Adrenal gland (tissue), 12 donors: ENCODE results near the gene KCNMA1. TPM values are rescaled to one million over a fixed set of nuclear protein-coding genes. Genes with fewer than 3 reads are reported as not detected.

Experiments
- DNase-seq, 7 donors: peaks; one replicate each; pipeline ENCODE4 v3.0.0-alpha.2; 2019 to 2020
- H3K27ac ChIP-seq, 5 donors: fragments of 200-600 bp; sonication (generic) in 4 of 5; 1 replicate in 3 of 5; 2 replicates in 2 of 5; pipeline versions ENCODE4 v1.5.1 to v1.8.0; 2016 to 2020; ENCODE audit warnings: mild to moderate bottlenecking in 1 of 5
- H3K27me3 ChIP-seq: fragments of 200-600 bp; 2 replicates; pipeline ENCODE4 v1.8.0; 2021
- H3K36me3 ChIP-seq, 2 donors: fragments of 200-600 bp; replicated peaks in 1 of 2; 1 replicate in 1 of 2; 2 replicates in 1 of 2; pipeline versions ENCODE4 v1.5.1 to v1.8.0; 2018 to 2022
- H3K4me1 ChIP-seq, 2 donors: fragments of 200-600 bp; replicated peaks in 1 of 2; 1 replicate in 1 of 2; 2 replicates in 1 of 2; pipeline versions ENCODE4 v1.5.1 to v1.8.0; 2018 to 2021
- H3K4me3 ChIP-seq, 4 donors: fragments of 200-600 bp; sonication (generic) in 3 of 4; one replicate each; pipeline ENCODE4 v1.5.1; 2016 to 2018
- H3K9me3 ChIP-seq, 3 donors: fragments of 200-600 bp; sonication (generic) in 1 of 3; replicated peaks in 1 of 3; 1 replicate in 2 of 3; 2 replicates in 1 of 3; pipeline versions ENCODE4 v1.5.1 to v1.8.0; 2016 to 2021
- CTCF ChIP-seq, 6 experiments: fragments of 450-650 bp in 4 of 6; fragments of 200-600 bp in 2 of 6; sonication (generic) in 1 of 6; IDR thresholded peaks; 1 replicate in 5 of 6; 2 replicates in 1 of 6; pipeline versions ENCODE4 v1.5.1 to v1.8.0; 2016 to 2021; ENCODE audit warnings: antibody characterized with exemption in 6 of 6, mild to moderate bottlenecking in 2 of 6, moderate library complexity in 1 of 6
- POLR2A ChIP-seq, 2 donors: fragments of 450-650 bp; IDR thresholded peaks; one replicate each; pipeline ENCODE4 v1.6.1; 2017; ENCODE audit warnings: antibody characterized with exemption in 2 of 2, mild to moderate bottlenecking in 2 of 2, moderate library complexity in 1 of 2
- WGBS, 4 donors: extraction: QIAGEN DNeasy Blood & Tissue Kit in 2 of 4; methylation state at CpG; one replicate each; pipeline versions ENCODE4 v1.1.5 to v1.1.7; 2013 to 2017; 5-methylcytosine and 5-hydroxymethylcytosine counted together
- intact Hi-C, 2 donors: fragments of 100-400 bp; cut with DNase I; formaldehyde crosslinking; loops; one replicate each; pipeline versions ENCODE4 v1.14.1 to v1.15.0; 2022 to 2023
- polyA plus RNA-seq, 3 donors: library from polyadenylated mRNA; stranded (reverse); fragments of 200-250 nt in 2 of 3; fragments of 350-450 nt in 1 of 3; fragmentation: Illumina TruSeq in 1 of 3; extraction: RNeasy Lipid Tissue Mini Kit (QIAGEN cat#74804) in 1 of 3; gene quantifications; one replicate each; pipeline ENCODE4 v1.2.3, GENCODE V29; 2013 to 2014
- total RNA-seq, 9 donors: library from RNA; depleted of rRNA in 4 of 9; stranded (reverse); fragments of >200 nt in 4 of 9; fragments of 120-200 nt in 1 of 9; fragmentation: NEBNext Ultra II Directional in 1 of 9; extraction: Animal tissue kit (Norgen Biotek cat#: 25700) in 1 of 9; gene quantifications; one replicate each; pipeline versions ENCODE4 v1.1.0 to v1.2.4, GENCODE V29; 2013 to 2023
- donor health status: healthy with polysubstance abuse.
- donor health status: Bipolar disorder and iron deficiency.
- donor health status: DM: yes; HTN: yes; CAD: no.
- donor health status: DM: no; HTN: no; CAD: no.
- donor health status: DM: no; HTN: no; CAD: no.
- donor health status: DM: yes; HTN: yes; CAD: no.

Gene KCNMA1
- total and polyA plus RNA-seq, 12 donors: 6.4 to 37.7 (median 13.4) TPM

GRCh38 chr10:76887223-76888010, 750.2 kb downstream of the KCNMA1 start:
- Histone ChIP-seq H3K4me3 (no peak overlapping the region), H3K27ac (no peak overlapping the region), H3K4me1 (no peaks in the 10 kb centered on the region), H3K27me3 (peaks cover 5% of the 10 kb centered on the region), H3K36me3 (no peaks in the 10 kb centered on the region), H3K9me3 (no peaks in the 10 kb centered on the region)
- intact Hi-C loops: no loop called here
- 93 to 97% (median 94%) methylated on average over 19 of the region's 19 CpGs for WGBS, 4 donors
- no peak for DNase-seq
- TF ChIP-seq CTCF (IDR thresholded peaks at IDR 0.05): no peak
- no peak for TF ChIP-seq POLR2A (IDR thresholded peaks at IDR 0.05)

- Histone ChIP-seq H3K9me3 (no peaks in the 10 kb centered on the region), H3K27me3 (no peaks in the 10 kb centered on the region), H3K36me3 (no peaks in the 10 kb centered on the region), H3K4me3 (no peak overlapping the region), H3K27ac (no peak overlapping the region), H3K4me1 (no peaks in the 10 kb centered on the region)
- TF ChIP-seq POLR2A (IDR thresholded peaks at IDR 0.05) (no peak), CTCF (IDR thresholded peaks at IDR 0.05) (no peak)
- WGBS, 4 donors: 65 to 83% (median 77%) methylated on average over 4 of the region's 4 CpGs
- intact Hi-C loops: no loop called here
- no peak for DNase-seq
These were observed 751.8 kb downstream of the KCNMA1 start for GRCh38 chr10:76885816-76886215.

- Histone ChIP-seq H3K27me3 (no peaks in the 10 kb centered on the region), H3K27ac (no peak overlapping the region), H3K4me1 (no peaks in the 10 kb centered on the region), H3K4me3 (no peak overlapping the region), H3K36me3 (no peaks in the 10 kb centered on the region), H3K9me3 (no peaks in the 10 kb centered on the region)
- WGBS, 4 donors: 88 to 92% (median 89%) methylated on average over 4 of the region's 4 CpGs
- DNase-seq: no peak
- intact Hi-C loops: no loop called here
- no peak for TF ChIP-seq POLR2A (IDR thresholded peaks at IDR 0.05)
- no peak for TF ChIP-seq CTCF (IDR thresholded peaks at IDR 0.05)
These were observed 752.8 kb downstream of the KCNMA1 start for GRCh38 chr10:76884673-76885275.

GRCh38 chr10:76883596-76883995, 754.0 kb downstream of the KCNMA1 start:
- H3K9me3 ChIP-seq: no peaks in the 10 kb centered on the region
- no peak for DNase-seq
- no peaks in the 10 kb centered on the region for H3K4me1 ChIP-seq
- intact Hi-C loops: no loop called here
- H3K27me3 ChIP-seq: no peaks in the 10 kb centered on the region
- TF ChIP-seq CTCF (IDR thresholded peaks at IDR 0.05): no peak
- TF ChIP-seq POLR2A (IDR thresholded peaks at IDR 0.05): no peak
- no peak overlapping the region for H3K27ac ChIP-seq
- no peaks in the 10 kb centered on the region for H3K36me3 ChIP-seq
- H3K4me3 ChIP-seq: no peak overlapping the region
- 50 to 57% (median 53%) methylated on average over 1 of the region's 1 CpG for WGBS, 4 donors
